Activated T-cell treated with anti-CD3 and anti-CD28 coated beads, Interleukin-2, amount 50 U/mL, for 1 hour (primary cell): Measurements from ENCODE around the gene HTT.

Experiments used
- DNase-seq: peaks from one replicate; pipeline ENCODE4 v3.0.0-alpha.2; 2020

The HTT gene

DNA sequence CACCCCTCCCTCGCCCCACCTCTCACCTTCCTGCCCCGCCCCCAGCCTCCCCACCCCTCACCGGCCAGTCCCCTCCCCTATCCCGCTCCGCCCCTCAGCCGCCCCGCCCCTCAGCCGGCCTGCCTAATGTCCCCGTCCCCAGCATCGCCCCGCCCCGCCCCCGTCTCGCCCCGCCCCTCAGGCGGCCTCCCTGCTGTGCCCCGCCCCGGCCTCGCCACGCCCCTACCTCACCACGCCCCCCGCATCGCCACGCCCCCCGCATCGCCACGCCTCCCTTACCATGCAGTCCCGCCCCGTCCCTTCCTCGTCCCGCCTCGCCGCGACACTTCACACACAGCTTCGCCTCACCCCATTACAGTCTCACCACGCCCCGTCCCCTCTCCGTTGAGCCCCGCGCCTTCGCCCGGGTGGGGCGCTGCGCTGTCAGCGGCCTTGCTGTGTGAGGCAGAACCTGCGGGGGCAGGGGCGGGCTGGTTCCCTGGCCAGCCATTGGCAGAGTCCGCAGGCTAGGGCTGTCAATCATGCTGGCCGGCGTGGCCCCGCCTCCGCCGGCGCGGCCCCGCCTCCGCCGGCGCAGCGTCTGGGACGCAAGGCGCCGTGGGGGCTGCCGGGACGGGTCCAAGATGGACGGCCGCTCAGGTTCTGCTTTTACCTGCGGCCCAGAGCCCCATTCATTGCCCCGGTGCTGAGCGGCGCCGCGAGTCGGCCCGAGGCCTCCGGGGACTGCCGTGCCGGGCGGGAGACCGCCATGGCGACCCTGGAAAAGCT is at the start of gene HTT, which contains the start of gene HTT-AS:
HTT (plus strand) TSS at position 604 of the 768 bp plus-strand sequence; CDS start at position 749, 145 bp downstream.
HTT-AS (minus strand) TSS at position 461 of the 768 bp plus-strand sequence.
- DNase-seq = peak; percentile 95

DNA sequence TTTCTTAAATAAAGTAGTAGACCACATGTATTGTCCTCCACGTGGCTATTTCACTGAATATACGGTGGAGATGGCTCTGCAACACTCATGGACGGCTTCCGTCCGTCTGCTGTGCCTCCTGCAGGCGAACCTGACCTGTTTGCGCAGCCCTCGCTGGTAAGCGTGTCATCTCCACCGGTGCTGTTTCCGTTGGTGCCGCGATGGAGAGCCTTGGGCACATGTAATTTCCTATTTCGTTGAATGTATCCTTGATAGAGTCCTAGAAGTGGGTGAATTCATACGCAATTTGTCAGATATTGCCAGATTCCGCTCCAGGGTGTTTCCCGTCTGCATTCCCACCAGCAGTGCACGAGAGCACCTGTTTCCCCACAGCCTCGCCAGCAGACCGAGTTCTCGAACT is 48.6 kb upstream of the HTT start:
- no peak for DNase-seq

DNA sequence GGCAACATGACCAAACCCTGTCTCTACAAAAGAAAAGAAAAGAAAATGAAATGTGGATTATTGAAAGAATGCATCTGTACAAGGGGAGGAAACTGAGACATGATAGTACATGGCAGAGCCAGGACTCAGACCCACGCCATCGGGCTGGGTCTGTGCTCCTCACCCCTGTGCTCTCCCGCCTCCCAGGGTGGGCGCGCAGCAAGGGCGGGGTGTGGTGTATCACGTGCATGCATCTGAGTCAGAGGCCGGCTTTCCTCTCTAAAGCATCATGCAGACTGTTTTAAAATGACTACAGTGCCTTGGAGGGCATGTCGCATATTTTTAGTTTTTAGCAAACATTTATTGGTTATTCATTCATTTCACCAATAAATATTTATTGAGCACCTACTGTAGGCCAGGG is 47.9 kb upstream of the HTT start:
- no peak for DNase-seq

GRCh38 chr4:3029464-3029863 is 45.0 kb upstream of the HTT start:
- no peak for DNase-seq

- no peak for DNase-seq
Measured at GRCh38 chr4:3030566-3031356, 43.7 kb upstream of the HTT start.

DNA sequence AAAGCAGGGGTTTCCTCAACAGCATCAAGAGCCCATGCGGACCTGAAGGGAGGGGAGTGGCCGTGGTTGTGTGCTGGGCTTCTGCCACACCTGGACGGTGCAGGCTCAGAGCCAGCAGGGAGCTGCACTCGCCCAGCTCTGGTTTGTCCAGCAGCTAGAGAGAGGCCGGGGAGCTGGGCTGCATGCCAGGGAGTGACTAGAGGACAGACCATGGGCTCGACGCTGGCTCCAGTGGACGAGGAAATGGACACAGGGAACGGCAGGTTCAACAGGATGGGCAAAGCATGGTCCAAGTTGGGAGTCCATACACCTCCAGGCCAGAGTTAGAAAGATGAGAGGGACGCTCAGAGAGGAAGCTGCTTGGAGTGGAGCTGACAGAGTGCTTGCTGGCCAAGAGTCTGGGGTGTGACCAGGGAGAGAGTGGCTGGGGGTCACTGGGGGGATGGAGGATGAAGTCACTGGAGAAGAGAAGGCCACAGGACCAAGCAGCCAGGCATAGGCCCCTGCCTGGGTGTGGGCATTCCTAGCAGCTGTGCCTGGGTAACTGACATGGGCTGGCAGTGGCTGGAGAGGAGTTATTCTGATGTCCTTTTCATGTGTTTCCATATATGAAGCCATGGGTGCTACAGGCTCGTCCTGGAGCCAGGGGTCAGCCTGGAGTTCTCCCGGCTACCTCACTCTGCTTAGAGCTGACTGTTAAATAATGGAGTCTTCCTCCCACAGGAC is 43.0 kb upstream of the HTT start:
- no peak for DNase-seq

DNA sequence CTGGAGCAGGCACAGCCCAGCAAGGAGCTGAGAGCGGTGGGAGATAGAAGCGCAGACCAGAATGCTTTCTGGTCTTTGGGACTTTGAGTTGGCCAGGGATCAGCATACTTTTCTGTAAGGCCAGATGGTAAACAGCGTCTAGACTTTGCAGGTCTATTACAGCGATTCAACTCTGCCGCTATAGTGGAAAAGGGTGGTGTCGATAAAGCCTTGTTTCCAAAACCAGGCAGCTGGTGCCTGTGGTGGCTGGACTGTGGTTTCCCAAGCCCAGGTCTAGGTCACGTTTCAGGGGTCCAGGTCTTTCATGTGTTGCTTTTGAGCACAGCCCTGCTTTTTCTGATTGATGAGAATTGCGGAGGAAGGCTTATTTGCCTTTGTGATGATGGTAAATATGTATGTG is 40.2 kb upstream of the HTT start:
- no peak for DNase-seq

- DNase-seq = no peak
Measured at GRCh38 chr4:3035249-3035648, 39.2 kb upstream of the HTT start.

- DNase-seq = no peak
Measured at GRCh38 chr4:3035674-3036073, 38.8 kb upstream of the HTT start.

GRCh38 chr4:3036131-3036952 is 38.1 kb upstream of the HTT start:
- no peak for DNase-seq

DNA sequence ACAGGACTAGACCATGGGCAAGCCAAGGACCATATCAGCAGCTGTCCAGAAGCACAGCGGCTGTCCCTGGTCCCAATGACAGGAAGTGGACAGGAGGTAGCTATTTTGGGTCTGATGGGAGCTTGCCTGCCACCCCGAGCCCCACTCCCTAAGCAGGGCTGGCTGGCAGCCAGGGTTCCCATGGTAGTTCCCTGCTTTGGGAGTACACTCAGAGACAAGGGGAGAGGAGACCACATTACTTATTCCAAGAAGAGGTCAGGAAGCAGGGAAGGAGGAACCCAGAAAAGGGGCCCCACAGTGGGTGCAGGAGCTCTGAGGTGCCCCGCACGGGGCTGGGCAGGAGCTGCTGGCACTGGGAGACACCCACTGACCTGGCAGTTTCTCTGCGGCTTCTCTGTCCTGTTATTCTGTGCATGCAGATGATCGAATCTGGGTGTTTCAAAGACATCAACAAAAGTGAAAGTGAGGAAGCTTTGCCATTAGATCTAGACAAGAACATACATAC is 36.5 kb upstream of the HTT start:
- no peak for DNase-seq

GRCh38 chr4:3039706-3040366 is 34.6 kb upstream of the HTT start:
- DNase-seq = no peak

- no peak for DNase-seq
Measured at GRCh38 chr4:3040452-3041191, 33.9 kb upstream of the HTT start.

DNA sequence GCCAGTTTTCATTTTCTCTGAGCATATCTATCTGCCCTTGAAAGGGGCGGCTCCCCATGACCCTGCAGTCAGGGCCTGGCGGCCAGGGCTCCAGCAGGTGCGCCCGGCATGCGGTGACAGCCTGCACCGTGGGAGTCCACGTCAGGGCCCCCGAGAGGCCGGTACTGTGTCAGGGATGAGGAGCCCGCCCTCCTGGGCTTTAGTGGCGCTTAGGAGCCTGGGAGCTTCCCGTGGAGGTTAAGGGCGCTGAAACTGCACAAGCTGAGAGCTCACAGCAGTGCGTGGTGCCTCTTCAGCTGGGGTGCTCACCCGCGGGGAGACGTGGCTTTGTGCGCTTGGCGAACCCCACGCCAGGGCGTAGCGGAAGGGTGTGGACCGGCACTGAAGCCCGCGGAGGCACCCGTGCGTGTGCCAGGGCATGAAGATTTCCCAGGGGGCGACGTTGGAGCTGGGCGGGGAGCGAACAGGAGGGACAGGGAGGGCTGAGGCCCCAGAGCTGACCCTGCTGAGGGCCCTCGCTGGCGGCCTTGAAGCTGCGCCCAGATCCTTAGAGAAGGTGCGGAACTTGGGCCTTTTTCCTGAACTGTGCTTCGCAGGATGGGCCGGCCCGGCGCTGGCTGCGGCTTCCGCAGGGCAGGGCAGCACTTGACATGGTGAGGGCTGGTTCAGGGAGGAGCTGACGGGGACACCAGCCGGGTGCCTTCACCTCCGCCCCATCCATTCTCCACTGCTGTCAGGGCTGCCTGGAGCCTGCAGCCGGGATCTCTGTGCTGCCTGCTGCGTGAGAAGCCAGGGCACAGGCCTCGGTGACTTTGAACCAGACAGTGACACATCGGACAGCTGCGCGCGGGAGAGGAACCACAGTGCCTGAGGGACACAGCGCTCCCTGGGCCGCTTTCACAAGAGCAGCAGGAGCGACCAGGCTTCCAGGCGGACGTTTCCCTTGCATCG is 33.0 kb upstream of the HTT start:
- peak; percentile 50 for DNase-seq

DNA sequence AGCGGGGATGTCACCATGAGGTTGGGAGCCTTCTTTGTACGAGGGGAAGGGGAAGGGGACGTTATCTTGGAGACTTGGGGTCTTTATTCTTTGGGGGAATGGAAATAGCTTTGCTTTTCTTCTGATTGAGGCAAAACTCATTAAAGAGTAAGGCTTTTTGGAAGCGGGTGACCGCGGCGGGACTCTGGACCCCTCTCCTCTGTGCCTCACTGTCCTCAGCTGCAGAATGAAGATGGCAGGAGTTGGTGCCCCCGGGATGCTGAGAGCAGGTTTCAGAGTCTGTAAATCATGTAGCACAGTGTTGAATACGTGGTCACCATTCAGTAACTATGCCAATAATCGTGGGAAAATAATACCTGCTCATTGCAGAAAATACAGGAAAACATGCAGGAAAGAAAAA is 32.3 kb upstream of the HTT start:
- no peak for DNase-seq

- DNase-seq = no peak
Measured at GRCh38 chr4:3043282-3044020, 31.0 kb upstream of the HTT start.

DNA sequence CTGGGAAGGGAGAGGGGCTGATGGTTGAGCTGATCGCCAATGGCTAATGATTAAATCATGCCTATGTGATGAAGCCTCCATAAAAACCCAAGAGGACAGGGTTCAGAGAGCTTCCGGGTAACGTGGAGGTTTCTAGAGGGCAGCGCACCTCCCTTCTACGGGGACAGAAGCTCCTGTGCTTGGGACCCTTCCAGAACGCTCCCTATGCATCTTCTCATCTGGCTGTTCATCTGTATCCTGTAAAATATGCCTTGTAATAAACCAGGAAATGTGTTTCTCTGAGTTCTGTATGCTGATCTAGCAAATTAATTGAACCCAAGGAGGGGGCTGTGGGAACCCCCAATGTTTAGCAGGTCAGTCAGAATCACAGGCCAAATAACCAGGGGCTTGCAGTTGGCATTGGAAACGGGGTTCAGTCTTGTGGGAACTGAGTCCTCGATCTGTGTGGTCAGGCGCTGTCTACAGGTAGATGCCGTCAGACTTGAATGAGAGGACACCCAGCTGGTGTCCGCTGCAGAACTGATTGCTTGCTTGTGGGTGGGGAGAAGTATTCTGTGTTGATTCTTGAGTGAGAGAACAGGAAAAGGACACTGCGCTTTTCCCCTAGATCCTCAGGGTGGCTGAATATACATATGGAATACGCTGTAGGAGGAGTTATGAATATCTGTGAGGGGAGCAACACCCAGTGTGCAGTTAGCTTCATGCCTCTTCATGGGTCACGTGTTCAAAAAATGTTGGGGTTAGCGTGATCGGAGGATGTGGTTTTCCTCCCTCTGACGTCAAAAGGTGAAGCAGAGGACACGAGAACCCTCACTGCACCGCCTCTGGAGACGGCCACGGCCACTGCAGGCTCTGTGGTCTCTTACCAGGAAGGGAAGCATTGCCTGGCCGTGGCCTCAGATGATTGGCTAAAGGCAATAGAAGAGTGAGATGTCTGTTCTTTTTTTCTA is 29.3 kb upstream of the HTT start:
- DNase-seq = peak; percentile 64

DNA sequence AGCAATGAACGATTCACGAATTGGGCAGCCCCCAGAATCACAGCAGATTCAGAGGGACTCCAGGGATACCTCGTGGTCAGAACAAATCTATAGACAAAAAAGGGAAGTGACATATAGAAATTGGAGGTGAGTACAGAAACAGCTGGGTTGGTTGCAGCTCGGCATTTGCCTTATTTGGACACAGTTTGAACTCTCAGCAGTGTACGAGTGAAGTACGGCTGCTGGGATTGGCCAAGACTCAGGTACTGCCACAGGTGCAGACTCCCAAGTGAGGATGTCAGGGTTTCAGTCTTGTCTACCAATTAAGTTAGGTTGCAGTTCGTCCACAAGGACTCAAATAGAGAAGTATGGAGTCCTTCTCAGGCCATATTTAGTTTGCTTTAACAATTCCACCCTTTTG is 28.3 kb upstream of the HTT start:
- no peak for DNase-seq
